ENCODE results near the gene PARD3. TPM values are rescaled to one million over a fixed set of nuclear protein-coding genes. Genes with fewer than 3 reads are reported as not detected.

The PARD3 gene
- 10 to 100 TPM; 48.2 to 93.7 (median 60.6) TPM for total RNA-seq

DNA sequence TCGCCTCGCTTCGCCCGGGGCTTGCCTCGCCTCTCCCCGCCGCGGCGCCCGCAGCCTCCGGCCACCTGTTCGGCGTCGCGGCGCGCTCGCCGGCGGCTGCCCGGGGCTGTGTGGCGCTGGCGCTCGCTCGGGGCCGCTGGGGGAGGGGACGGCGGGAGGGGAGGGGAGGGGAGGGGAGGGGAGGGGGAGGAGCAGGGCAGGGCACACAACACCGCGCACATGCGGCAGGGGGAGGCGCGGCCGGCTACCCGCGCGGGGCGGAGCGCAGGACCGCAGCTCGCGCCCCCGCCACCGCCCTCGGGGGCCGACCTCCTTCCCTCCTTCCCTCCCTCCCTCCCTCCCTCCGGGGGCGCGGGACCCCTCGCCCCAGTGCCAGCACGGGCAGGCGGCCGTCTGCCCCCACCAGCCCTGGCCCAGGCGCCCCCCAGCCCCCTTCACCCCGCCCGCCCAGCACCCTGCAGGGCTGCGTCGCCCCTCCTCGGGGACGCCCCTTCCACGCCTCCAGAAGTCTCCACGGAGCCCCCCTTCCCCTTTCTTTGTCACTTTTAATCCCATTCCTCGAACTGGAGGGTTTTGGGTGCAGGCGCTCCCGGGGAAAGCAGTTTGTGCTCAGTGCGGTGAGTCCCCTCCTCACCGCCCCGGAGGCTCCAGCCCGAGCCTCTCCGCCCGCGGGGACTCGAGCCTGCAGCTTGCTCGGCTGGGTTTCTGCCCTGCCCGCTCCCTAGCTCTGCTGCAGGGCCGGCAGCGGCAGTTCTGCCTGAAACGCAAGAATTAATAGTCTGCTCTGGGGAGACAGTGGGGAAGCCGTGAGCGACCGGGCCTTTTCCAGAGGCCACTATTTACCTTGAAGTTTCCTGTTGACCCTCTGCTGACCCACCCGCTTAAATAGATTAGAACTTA, at the start of gene PARD3:
Gene PARD3 (minus strand): TSS at position 112 of the 900 bp plus-strand sequence. CDS start 301 bp downstream, outside the sequence.
- H3K27me3 ChIP-seq: no peaks in the 10 kb centered on the region
- H3K9me3 ChIP-seq: no peaks in the 10 kb centered on the region
- H3K4me3 ChIP-seq: peak within 1 kb of the TSS; percentile 87 to 96 (median 91)
- TF ChIP-seq POLR2AphosphoS5 (IDR thresholded peaks at IDR 0.05): no peak
- no peak for TF ChIP-seq POLR2A (IDR thresholded peaks at IDR 0.05)
- TF ChIP-seq, protein P1, sequence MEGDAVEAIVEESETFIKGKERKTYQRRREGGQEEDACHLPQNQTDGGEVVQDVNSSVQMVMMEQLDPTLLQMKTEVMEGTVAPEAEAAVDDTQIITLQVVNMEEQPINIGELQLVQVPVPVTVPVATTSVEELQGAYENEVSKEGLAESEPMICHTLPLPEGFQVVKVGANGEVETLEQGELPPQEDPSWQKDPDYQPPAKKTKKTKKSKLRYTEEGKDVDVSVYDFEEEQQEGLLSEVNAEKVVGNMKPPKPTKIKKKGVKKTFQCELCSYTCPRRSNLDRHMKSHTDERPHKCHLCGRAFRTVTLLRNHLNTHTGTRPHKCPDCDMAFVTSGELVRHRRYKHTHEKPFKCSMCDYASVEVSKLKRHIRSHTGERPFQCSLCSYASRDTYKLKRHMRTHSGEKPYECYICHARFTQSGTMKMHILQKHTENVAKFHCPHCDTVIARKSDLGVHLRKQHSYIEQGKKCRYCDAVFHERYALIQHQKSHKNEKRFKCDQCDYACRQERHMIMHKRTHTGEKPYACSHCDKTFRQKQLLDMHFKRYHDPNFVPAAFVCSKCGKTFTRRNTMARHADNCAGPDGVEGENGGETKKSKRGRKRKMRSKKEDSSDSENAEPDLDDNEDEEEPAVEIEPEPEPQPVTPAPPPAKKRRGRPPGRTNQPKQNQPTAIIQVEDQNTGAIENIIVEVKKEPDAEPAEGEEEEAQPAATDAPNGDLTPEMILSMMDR (IDR thresholded peaks at IDR 0.05): no peak
- no peaks in the 10 kb centered on the region for H3K4me1 ChIP-seq
- H3K36me3 ChIP-seq: no peaks in the 10 kb centered on the region
- DNase-seq (ENCODE audit: low spot score in 2 of 2): peak in 1 of 2 donors; percentile 48
- intact Hi-C loops (cut with DNase I; ENCODE audit: low total_unique reads): no loop called here
- peak within 1 kb of the TSS; percentile 90 to 96 for H3K27ac ChIP-seq

DNA sequence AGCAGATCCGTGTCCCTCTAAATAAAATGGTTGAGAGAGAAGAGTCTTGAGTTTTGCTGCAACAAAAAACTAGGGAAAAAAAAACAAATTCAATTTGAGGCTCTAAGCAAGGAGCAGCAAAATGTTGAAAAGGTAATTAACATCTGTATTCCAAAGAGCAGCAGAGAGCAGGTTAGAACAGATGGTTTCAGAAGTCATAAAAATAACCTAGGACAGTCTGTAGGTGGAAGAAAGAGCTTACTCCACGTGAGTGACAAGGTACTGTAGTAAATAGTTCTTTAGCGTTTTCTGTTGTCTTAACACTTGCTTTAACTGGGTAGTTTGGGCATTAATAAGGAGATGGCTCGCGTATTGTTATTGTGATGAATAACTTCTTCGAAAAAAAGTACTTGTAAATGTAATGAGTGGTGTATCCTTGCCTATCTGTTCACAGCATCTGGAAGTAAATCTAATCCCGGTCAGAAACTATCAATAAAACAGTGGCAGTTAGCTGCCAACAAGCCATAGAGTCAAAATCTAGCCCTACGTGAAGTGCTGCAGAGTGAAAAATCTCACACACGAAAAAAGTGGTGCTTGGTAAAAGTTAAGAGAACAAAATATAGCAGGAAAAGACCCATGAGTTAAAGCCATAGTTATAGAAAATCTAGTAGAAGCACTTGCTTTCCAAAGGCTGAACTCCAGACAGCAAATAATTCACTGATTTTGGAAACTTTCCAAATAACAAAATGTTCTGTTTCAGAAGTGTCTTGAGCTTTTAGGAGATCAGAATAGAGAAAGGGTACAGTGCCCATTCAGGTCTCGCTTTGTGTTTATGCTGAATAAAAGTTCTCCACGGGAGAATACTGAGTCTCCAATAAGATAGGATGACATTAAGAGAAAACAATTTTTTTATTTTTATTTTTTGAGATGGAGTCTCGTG, 49.3 kb upstream of the PARD3 start:
- Histone ChIP-seq H3K27me3 (no peaks in the 10 kb centered on the region), H3K4me1 (no peaks in the 10 kb centered on the region), H3K9me3 (no peaks in the 10 kb centered on the region), H3K4me3 (no peak overlapping the region), H3K27ac (no peak overlapping the region), H3K36me3 (no peaks in the 10 kb centered on the region)
- TF ChIP-seq POLR2A (IDR thresholded peaks at IDR 0.05): no peak
- DNase-seq (ENCODE audit: low spot score in 2 of 2): no peak
- intact Hi-C loops (cut with DNase I; ENCODE audit: low total_unique reads): loop anchor here (10.0 kb wide), 1 partner anchor 740 kb away; the partner anchor contains the start of gene GJD4

- H3K9me3 ChIP-seq: no peaks in the 10 kb centered on the region
- H3K4me1 ChIP-seq: no peaks in the 10 kb centered on the region
- DNase-seq (ENCODE audit: low spot score in 2 of 2): no peak
- H3K4me3 ChIP-seq: no peak overlapping the region
- H3K27me3 ChIP-seq: no peaks in the 10 kb centered on the region
- TF ChIP-seq POLR2AphosphoS5 (IDR thresholded peaks at IDR 0.05): no peak
- no peak for TF ChIP-seq POLR2A (IDR thresholded peaks at IDR 0.05)
- TF ChIP-seq, protein P1 (IDR thresholded peaks at IDR 0.05): no peak
- H3K27ac ChIP-seq: no peak overlapping the region
- H3K36me3 ChIP-seq: no peaks in the 10 kb centered on the region
- intact Hi-C loops (cut with DNase I; ENCODE audit: low total_unique reads): loop anchor here (10.0 kb wide), 1 partner anchor 742 kb away; the partner anchor contains the start of gene GJD4
Measured at GRCh38 chr10:34862892-34863291, 47.8 kb upstream of the PARD3 start.

DNA sequence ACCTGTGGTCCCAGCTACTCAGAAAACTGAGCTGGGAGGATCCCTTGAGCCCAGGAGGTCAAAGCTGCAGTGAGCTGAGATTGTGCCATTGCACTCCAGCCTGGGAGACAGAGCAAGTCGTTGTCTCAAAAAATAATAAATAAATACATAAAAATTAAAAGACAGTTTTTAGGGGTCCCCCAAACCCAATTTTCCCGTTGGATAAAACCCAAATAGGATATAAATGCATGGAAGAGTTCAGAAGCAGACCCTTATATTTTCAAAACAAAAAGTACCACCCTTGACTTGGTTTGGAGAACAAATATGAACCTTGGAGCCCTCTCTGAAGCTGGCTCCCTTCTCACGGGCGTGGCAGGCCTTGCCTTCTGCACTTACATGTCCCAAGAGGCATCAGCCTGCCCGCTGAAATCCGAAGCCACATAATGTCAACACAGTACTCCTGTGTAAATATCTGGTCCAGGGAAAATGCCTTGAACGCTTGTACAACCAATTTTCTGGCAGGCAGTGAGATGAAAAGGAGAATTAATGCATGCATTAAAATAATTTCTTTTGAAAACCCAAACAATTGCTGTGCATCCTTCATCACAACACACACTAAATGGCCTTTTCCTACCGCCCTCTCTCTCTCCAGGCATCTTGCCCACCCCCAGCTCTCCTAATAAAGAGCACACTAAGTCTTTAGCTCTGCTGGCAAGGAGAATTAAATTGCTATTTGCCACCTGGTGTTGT, 46.4 kb upstream of the PARD3 start:
- DNase-seq (ENCODE audit: low spot score in 2 of 2): no peak

More for the DNA sequence above, 46.4 kb upstream of the PARD3 start:
- Histone ChIP-seq H3K4me3 (no peak overlapping the region), H3K27me3 (no peaks in the 10 kb centered on the region), H3K27ac (no peak overlapping the region), H3K4me1 (no peaks in the 10 kb centered on the region), H3K9me3 (no peaks in the 10 kb centered on the region), H3K36me3 (no peaks in the 10 kb centered on the region)
- intact Hi-C loops (cut with DNase I; ENCODE audit: low total_unique reads): loop anchor here (10.0 kb wide), 1 partner anchor 743 kb away; the partner anchor contains the start of gene GJD4
- TF ChIP-seq POLR2AphosphoS5 (IDR thresholded peaks at IDR 0.05) (no peak), POLR2A (IDR thresholded peaks at IDR 0.05) (no peak)
- TF ChIP-seq, protein P1 (IDR thresholded peaks at IDR 0.05): no peak
